Fibroblast of the aortic adventitia (primary cell): ENCODE results near the gene CSNK1D. TPM values are rescaled to one million over a fixed set of nuclear protein-coding genes. Genes with fewer than 3 reads are reported as not detected.

Source experiments
- DNase-seq: peaks from one replicate; pipeline ENCODE4 v3.0.0-alpha.2; 2010; ENCODE audit warnings: low read depth
- H3K4me3 ChIP-seq: 2 replicates; pipeline ENCODE4 v1.5.1; 2011; ENCODE audit warnings: low read depth, mild to moderate bottlenecking, control low read depth, low read length, moderate library complexity
- total RNA-seq: library from RNA; depleted of rRNA; stranded (reverse); fragments of >200 nt; gene quantifications from 2 replicates; pipeline ENCODE4 v1.2.3, GENCODE V29; 2012; ENCODE audit warnings: low replicate concordance
- TF ChIP-seq, protein P1 (sequence below): IDR thresholded peaks from 2 replicates; pipeline ENCODE4 v1.5.1; 2011; ENCODE audit warnings: mild to moderate bottlenecking, low read length, control low read depth, inconsistent platforms; ENCODE audit not compliant: insufficient read depth

Gene CSNK1D
- total RNA-seq, 1 donor: 52.7 TPM

GRCh38 chr17:82283208-82283749 lies 9.8 kb upstream of the CSNK1D start:
- DNase-seq: peak; percentile 49
- TF ChIP-seq, protein P1, sequence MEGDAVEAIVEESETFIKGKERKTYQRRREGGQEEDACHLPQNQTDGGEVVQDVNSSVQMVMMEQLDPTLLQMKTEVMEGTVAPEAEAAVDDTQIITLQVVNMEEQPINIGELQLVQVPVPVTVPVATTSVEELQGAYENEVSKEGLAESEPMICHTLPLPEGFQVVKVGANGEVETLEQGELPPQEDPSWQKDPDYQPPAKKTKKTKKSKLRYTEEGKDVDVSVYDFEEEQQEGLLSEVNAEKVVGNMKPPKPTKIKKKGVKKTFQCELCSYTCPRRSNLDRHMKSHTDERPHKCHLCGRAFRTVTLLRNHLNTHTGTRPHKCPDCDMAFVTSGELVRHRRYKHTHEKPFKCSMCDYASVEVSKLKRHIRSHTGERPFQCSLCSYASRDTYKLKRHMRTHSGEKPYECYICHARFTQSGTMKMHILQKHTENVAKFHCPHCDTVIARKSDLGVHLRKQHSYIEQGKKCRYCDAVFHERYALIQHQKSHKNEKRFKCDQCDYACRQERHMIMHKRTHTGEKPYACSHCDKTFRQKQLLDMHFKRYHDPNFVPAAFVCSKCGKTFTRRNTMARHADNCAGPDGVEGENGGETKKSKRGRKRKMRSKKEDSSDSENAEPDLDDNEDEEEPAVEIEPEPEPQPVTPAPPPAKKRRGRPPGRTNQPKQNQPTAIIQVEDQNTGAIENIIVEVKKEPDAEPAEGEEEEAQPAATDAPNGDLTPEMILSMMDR: no peak
- H3K4me3 ChIP-seq: no peak overlapping the region

- no peak overlapping the region for H3K4me3 ChIP-seq
- TF ChIP-seq, protein P1: no peak
- no peak for DNase-seq
Measured at GRCh38 chr17:82282239-82283207, 9.0 kb upstream of the CSNK1D start.

GRCh38 chr17:82281502-82282238 lies 8.2 kb upstream of the CSNK1D start:
- no peak for DNase-seq
- TF ChIP-seq, protein P1: no peak
- H3K4me3 ChIP-seq: no peak overlapping the region

DNA sequence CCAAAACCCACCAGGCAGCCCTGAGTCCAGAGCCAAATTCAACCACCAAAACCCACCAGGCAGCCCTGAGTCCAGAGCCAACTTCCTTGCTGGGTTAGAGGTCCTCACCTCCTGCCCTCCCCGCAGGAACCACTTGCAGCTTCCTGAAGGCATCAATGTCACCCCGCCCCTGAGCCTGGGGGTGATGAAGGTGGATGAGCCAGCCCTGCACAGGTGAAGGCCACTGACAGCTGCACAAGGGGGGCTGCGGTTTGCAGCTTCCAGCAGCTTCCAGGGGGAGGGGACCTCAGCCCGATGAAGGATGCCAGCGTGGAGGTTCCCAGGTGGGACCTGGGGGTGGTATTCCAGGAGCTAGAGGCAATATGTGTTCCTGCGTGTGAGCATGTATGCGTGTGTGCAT lies 7.6 kb upstream of the CSNK1D start:
- TF ChIP-seq, protein P1: no peak
- no peak overlapping the region for H3K4me3 ChIP-seq
- no peak for DNase-seq

DNA sequence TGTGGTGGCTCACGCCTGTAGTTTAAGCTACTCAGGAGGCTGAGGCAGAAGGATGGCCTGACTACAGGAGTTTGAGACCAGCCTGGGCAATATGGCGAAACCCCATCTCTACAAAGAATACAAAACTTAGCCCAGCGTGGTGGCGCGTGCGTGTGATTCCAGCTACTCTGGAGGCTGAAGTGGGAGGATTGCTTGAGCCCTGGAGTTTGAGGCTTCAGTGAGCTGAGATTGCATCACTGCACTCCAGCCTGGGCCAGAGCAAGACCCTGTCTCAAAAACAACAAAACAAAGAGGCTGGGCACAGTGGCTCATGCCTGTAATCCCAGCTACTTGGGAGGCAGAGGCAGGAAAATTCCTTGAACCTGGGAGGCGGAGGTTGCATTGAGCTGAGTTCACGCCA lies 7.0 kb upstream of the CSNK1D start:
- DNase-seq: no peak
- H3K4me3 ChIP-seq: no peak overlapping the region
- TF ChIP-seq, protein P1: no peak

DNA sequence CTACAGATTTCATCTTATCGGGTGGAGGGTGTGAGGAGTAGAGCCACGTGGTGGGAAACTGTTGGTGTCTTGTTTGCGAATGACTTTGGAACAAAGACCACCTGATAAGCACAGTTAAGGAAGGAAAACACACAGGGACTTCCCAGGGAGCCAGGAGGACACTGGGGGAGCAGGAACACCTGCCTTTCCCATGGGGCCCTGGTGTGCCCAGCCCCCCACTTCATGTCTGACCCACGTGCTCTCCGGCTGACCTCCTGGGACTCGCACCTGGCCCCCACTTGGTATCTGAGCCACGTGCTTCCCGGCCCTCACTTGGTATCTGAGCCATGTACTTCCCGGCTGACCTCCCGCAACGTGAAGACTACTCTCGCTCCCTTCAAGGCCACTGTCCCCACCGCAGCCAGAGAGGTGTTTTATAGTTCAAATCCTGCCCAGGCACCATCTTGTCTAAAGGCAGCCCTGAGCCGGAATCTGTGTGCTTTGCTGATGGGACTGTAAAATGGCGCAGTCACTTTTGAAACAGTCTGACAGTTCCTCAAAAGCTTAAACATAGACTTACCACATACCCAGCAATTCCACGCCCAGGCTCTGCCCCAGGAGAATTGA lies 5.4 kb upstream of the CSNK1D start:
- TF ChIP-seq, protein P1: no peak
- H3K4me3 ChIP-seq: no peak overlapping the region
- DNase-seq: no peak
